IMR-90 (cell line): ENCODE measurements around the gene DHRS13. TPM values are rescaled to one million over a fixed set of nuclear protein-coding genes. Genes with fewer than 3 reads are reported as not detected.

Experiments used
- ATAC-seq: fragments of 200-7000 bp; cut with Tn5 transposase; 2 replicates; pipeline ENCODE4 v1.9.1; 2020; ENCODE audit warnings: low read depth, mild to moderate bottlenecking, moderate library complexity
- BruUV-seq: library from RNA; stranded (reverse); fragments of 400-500 nt; replicated peaks from 2 replicates; lab custom pipeline; 2021; lab: Mats Ljungman, UMichigan
- CTCF ChIA-PET: fragments of 300-600 bp; formaldehyde crosslinking; extraction: SDS; loops from one replicate; lab custom pipeline; 2021; ENCODE audit warnings: antibody characterized with exemption; lab: Yijun Ruan, JAX
- POLR2A ChIA-PET: fragments of 300-600 bp; sonication (Branson Sonifier 250); formaldehyde crosslinking; loops from one replicate; lab custom pipeline; 2022; ENCODE audit warnings: antibody characterized with exemption; ENCODE audit not compliant: unreplicated experiment; lab: Charles Lee
- DNase-seq: peaks from one replicate; pipeline ENCODE4 v3.0.0; 2013
- H2AFZ ChIP-seq: replicated peaks from 2 replicates; pipeline ENCODE3; 2013; ENCODE audit warnings: low read length, mild to moderate bottlenecking; ENCODE audit not compliant: poor library complexity
- H2AK5ac ChIP-seq: 2 replicates; pipeline ENCODE4 v1.6.1; 2013; ENCODE audit warnings: low read depth, low read length, inconsistent platforms
- H2AK9ac ChIP-seq: replicated peaks from 2 replicates; pipeline ENCODE3; 2013; ENCODE audit warnings: mild to moderate bottlenecking, low read depth, low read length, moderate library complexity; ENCODE audit not compliant: poor library complexity
- H2BK120ac ChIP-seq: 2 replicates; pipeline ENCODE4 v1.6.1; 2013; ENCODE audit warnings: low read depth, low read length, inconsistent platforms
- H2BK15ac ChIP-seq: 3 replicates; pipeline ENCODE4 v1.6.1; 2013; ENCODE audit warnings: low read depth, low read length, inconsistent platforms
- H2BK20ac ChIP-seq: 2 replicates; pipeline ENCODE4 v1.6.1; 2013; ENCODE audit warnings: low read depth, mild to moderate bottlenecking, inconsistent platforms, low read length, moderate library complexity
- H2BK5ac ChIP-seq: 2 replicates; pipeline ENCODE4 v1.6.1; 2013; ENCODE audit warnings: mild to moderate bottlenecking, low read depth, low read length, inconsistent platforms; ENCODE audit not compliant: poor library complexity, severe bottlenecking
- H3K14ac ChIP-seq: replicated peaks from 2 replicates; pipeline ENCODE4 v1.6.1; 2013; ENCODE audit warnings: low read depth, low read length, inconsistent platforms
- H3K18ac ChIP-seq: 2 replicates; pipeline ENCODE4 v1.6.1; 2013; ENCODE audit warnings: low read depth, low read length, control low read depth
- H3K23ac ChIP-seq: 2 replicates; pipeline ENCODE4 v1.6.1; 2013; ENCODE audit warnings: low read depth, low read length, inconsistent platforms
- H3K27ac ChIP-seq: 2 replicates; pipeline ENCODE4 v1.5.1; 2013; ENCODE audit warnings: mild to moderate bottlenecking, control low read depth, low read length; ENCODE audit not compliant: insufficient read depth
- H3K27me3 ChIP-seq: 2 replicates; pipeline ENCODE4 v1.6.1; 2013; ENCODE audit warnings: low read length; ENCODE audit not compliant: control insufficient read depth, insufficient read depth
- H3K36me3 ChIP-seq: 2 replicates; pipeline ENCODE4 v1.6.1; 2013; ENCODE audit warnings: low read length, mixed read lengths; ENCODE audit not compliant: control insufficient read depth, insufficient read depth
- H3K4ac ChIP-seq: 2 replicates; pipeline ENCODE4 v1.6.1; 2013; ENCODE audit warnings: low read depth, low read length, inconsistent platforms
- H3K4me1 ChIP-seq: 2 replicates; pipeline ENCODE4 v1.6.1; 2013; ENCODE audit warnings: low read length, mixed read lengths; ENCODE audit not compliant: control insufficient read depth, insufficient read depth
- H3K4me2 ChIP-seq: 2 replicates; pipeline ENCODE4 v1.6.1; 2013; ENCODE audit warnings: low read depth, mild to moderate bottlenecking, control low read depth, low read length, moderate library complexity
- H3K4me3 ChIP-seq: 2 replicates; pipeline ENCODE4 v1.5.1; 2013; ENCODE audit warnings: low read depth, mild to moderate bottlenecking, control low read depth, low read length, moderate library complexity; ENCODE audit not compliant: insufficient read depth
- H3K56ac ChIP-seq: 2 replicates; pipeline ENCODE4 v1.6.1; 2013; ENCODE audit warnings: low read length, inconsistent platforms; ENCODE audit not compliant: insufficient read depth; ENCODE audit errors: extremely low read depth
- H3K79me1 ChIP-seq, 2 experiments: 2 replicates each; pipeline ENCODE4 v1.6.1; 2013; ENCODE audit warnings: low read length in 2 of 2, inconsistent platforms in 1 of 2, low read depth in 1 of 2
- H3K9ac ChIP-seq: 2 replicates; pipeline ENCODE4 v1.6.1; 2013; ENCODE audit warnings: low read depth, low read length, control low read depth
- H3K9me1 ChIP-seq: 2 replicates; pipeline ENCODE4 v1.6.1; 2013; ENCODE audit warnings: low read length, inconsistent platforms; ENCODE audit not compliant: insufficient read depth
- H3K9me3 ChIP-seq: 2 replicates; pipeline ENCODE4 v1.6.1; 2013; ENCODE audit warnings: low read length; ENCODE audit not compliant: control insufficient read depth, insufficient read depth
- H4K20me1 ChIP-seq: 2 replicates; pipeline ENCODE4 v1.6.1; 2013; ENCODE audit warnings: low read length, inconsistent platforms; ENCODE audit not compliant: insufficient read depth
- H4K5ac ChIP-seq: 2 replicates; pipeline ENCODE4 v1.6.1; 2013; ENCODE audit warnings: mild to moderate bottlenecking, low read depth, low read length, control low read depth
- H4K8ac ChIP-seq, 2 experiments: 2 replicates each; pipeline ENCODE4 v1.6.1; 2013; ENCODE audit warnings: low read depth in 2 of 2, low read length in 2 of 2, control low read depth in 1 of 2, inconsistent platforms in 1 of 2
- H4K91ac ChIP-seq: 2 replicates; pipeline ENCODE4 v1.6.1; 2013; ENCODE audit warnings: low read depth, low read length, inconsistent platforms; ENCODE audit not compliant: insufficient read depth
- BHLHE40 ChIP-seq: fragments of 150-350 bp; IDR thresholded peaks from 2 replicates; pipeline ENCODE4 v1.6.1; 2016; ENCODE audit warnings: mild to moderate bottlenecking, low read depth, low read length
- CEBPB ChIP-seq: IDR thresholded peaks from 2 replicates; pipeline ENCODE4 v1.6.1; 2012; ENCODE audit warnings: low read depth, low read length, improper control_type of control experiment
- CHD1 ChIP-seq: IDR thresholded peaks from 2 replicates; pipeline ENCODE4 v1.6.1; 2012; ENCODE audit warnings: low read depth, low read length, improper control_type of control experiment
- FOS ChIP-seq: fragments of 150-350 bp; IDR thresholded peaks from 2 replicates; pipeline ENCODE4 v1.6.1; 2016; ENCODE audit warnings: low read depth, low read length
- MAFK ChIP-seq: IDR thresholded peaks from 2 replicates; pipeline ENCODE4 v1.6.1; 2012; ENCODE audit warnings: low read depth, low read length, improper control_type of control experiment
- MAZ ChIP-seq: IDR thresholded peaks from 2 replicates; pipeline ENCODE4 v1.6.1; 2012; ENCODE audit warnings: low read depth, mild to moderate bottlenecking, low read length, improper control_type of control experiment, moderate library complexity, borderline replicate concordance
- MXI1 ChIP-seq: IDR thresholded peaks from 2 replicates; pipeline ENCODE4 v1.6.1; 2012; ENCODE audit warnings: low read depth, mild to moderate bottlenecking, low read length, moderate library complexity, borderline replicate concordance
- NFE2L2 ChIP-seq: fragments of 150-350 bp; IDR thresholded peaks from 2 replicates; pipeline ENCODE4 v1.6.1; 2016; ENCODE audit warnings: low read depth, mild to moderate bottlenecking, low read length
- POLR2A ChIP-seq: IDR thresholded peaks from 2 replicates; pipeline ENCODE4 v1.6.1; 2012; ENCODE audit warnings: mild to moderate bottlenecking, low read depth, low read length
- RAD21 ChIP-seq: IDR thresholded peaks from 2 replicates; pipeline ENCODE4 v1.6.1; 2012; ENCODE audit warnings: low read length, improper control_type of control experiment
- RCOR1 ChIP-seq: IDR thresholded peaks from 2 replicates; pipeline ENCODE4 v1.6.1; 2012; ENCODE audit warnings: mild to moderate bottlenecking, low read length, improper control_type of control experiment; ENCODE audit not compliant: insufficient replicate concordance
- RFX5 ChIP-seq: IDR thresholded peaks from 2 replicates; pipeline ENCODE4 v1.8.0; 2012; ENCODE audit warnings: low read depth, mild to moderate bottlenecking, low read length, moderate library complexity
- SMC3 ChIP-seq: fragments of 150-350 bp; IDR thresholded peaks from 2 replicates; pipeline ENCODE4 v1.6.1; 2016; ENCODE audit warnings: low read depth, mild to moderate bottlenecking, antibody characterized with exemption, low read length, moderate library complexity
- WGBS, 2 experiments: methylation state at CpG; one replicate each; pipeline versions ENCODE4 v1.1.5 to v1.1.7; 2013; ENCODE audit warnings: missing lambda C conversion rate in 2 of 2; ENCODE audit not compliant: insufficient read length in 1 of 2; ENCODE audit errors: extremely low coverage in 2 of 2; 5-methylcytosine and 5-hydroxymethylcytosine counted together
- dilution Hi-C: fragments of 300-500 bp; cut with HindIII; formaldehyde crosslinking; loops from one replicate; pipeline ENCODE4 v1.14.3; 2018; ENCODE audit warnings: low sequenced_read_pairs; ENCODE audit not compliant: unreplicated experiment
- in situ Hi-C: fragments of 300-500 bp; cut with MboI; formaldehyde crosslinking; loops from 3 replicates; pipeline ENCODE4 v1.14.3; 2019; ENCODE audit warnings: low sequenced_read_pairs, inconsistent platforms, mixed read lengths
- intact Hi-C: fragments of 100-400 bp; cut with micrococcal nuclease; formaldehyde crosslinking; loops from 2 replicates; pipeline ENCODE4 v1.10.0; 2022
- polyA plus RNA-seq, 3 experiments: library from polyadenylated mRNA; depleted of rRNA; stranded (reverse); fragments of >200 nt; gene quantifications; 2 replicates each; pipeline ENCODE4 v1.2.3, GENCODE V29; 2012; ENCODE audit warnings: low replicate concordance in 1 of 3
- total RNA-seq: library from RNA; depleted of rRNA; stranded (reverse); fragments of >200 nt; gene quantifications from 2 replicates; pipeline ENCODE4 v1.2.3, GENCODE V29; 2012
- TF ChIP-seq, protein P1 (sequence below): fragments of 150-350 bp; IDR thresholded peaks from 2 replicates; pipeline ENCODE4 v1.6.1; 2017; ENCODE audit warnings: mild to moderate bottlenecking, antibody characterized with exemption, low read length, low read depth
- TF ChIP-seq, protein P2 (sequence below): fragments of 150-350 bp; IDR thresholded peaks from 2 replicates; pipeline ENCODE4 v1.6.1; 2016; ENCODE audit warnings: low read depth, mild to moderate bottlenecking, low read length, moderate library complexity, borderline replicate concordance
- TF ChIP-seq, protein P3 (sequence below): conservative IDR thresholded peaks from 2 replicates; pipeline ENCODE4 v1.5.1; 2012; ENCODE audit warnings: mild to moderate bottlenecking, low read depth, low read length, improper control_type of control experiment

The DHRS13 gene
- total and polyA plus RNA-seq, 2 of the 4 experiments (the other 2 are of a cell fraction), result 2.7 to 3.9 TPM

DNA sequence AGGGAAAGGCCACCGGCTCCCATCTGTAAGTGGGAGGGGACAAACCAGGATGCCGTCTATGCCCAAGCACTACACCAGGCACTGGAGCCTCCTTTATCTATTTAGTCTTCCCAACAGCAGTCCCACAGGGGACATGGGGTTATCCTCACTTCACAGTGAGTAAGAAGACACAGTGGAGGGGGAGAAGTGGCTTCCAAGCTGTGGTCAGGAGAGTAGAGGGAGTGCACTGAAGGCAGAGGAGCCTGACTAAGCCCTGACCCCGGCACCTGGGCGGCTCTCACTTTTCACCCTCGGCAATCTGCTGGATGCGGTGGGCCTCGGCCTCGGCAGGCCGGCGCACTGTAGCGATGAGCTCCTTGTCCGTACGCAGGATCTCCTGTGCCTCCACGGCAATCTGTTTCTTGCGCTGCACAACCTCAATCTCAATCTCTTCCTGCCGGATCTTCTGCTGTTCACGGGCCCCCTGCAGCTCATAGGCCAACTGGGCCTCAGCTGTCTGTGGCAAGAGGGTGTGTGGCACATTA lies 21.3 kb downstream of the DHRS13 start:
- in situ Hi-C loops (no loop called here), dilution Hi-C loops (no loop called here), intact Hi-C loops (no loop called here)
- Histone ChIP-seq H3K18ac (no peak overlapping the region), H4K5ac (no peak overlapping the region), H3K4me1 (no peaks in the 10 kb centered on the region), H2BK15ac (no peak overlapping the region), H2BK120ac (no peak overlapping the region), H3K27ac (no peak overlapping the region), H3K9ac (no peak overlapping the region), H2AK9ac (no peak overlapping the region), H3K4ac (no peak overlapping the region), H3K56ac (no peak overlapping the region), H2AFZ (no peak overlapping the region), H3K79me1 (no peaks in the 10 kb centered on the region), H3K14ac (no peak overlapping the region), H3K36me3 (peaks cover 62% of the 10 kb centered on the region), H3K4me3 (no peak overlapping the region), H4K20me1 (0 out of 2 replicates have a peak, but pooled peaks cover 4% of the 10 kb centered on the region), H3K23ac (no peak overlapping the region), H3K9me3 (no peaks in the 10 kb centered on the region), H2AK5ac (no peak overlapping the region), H3K9me1 (no peaks in the 10 kb centered on the region), H4K91ac (no peak overlapping the region), H3K27me3 (no peaks in the 10 kb centered on the region), H2BK20ac (no peak overlapping the region), H4K8ac (no peak overlapping the region), H2BK5ac (no peak overlapping the region), H3K4me2 (no peak overlapping the region)
- ChIA-PET POLR2A (no interaction called here), CTCF (no interaction called here)
- TF ChIP-seq, protein P1, sequence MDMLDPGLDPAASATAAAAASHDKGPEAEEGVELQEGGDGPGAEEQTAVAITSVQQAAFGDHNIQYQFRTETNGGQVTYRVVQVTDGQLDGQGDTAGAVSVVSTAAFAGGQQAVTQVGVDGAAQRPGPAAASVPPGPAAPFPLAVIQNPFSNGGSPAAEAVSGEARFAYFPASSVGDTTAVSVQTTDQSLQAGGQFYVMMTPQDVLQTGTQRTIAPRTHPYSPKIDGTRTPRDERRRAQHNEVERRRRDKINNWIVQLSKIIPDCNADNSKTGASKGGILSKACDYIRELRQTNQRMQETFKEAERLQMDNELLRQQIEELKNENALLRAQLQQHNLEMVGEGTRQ, result no peak
- TF ChIP-seq, protein P2, sequence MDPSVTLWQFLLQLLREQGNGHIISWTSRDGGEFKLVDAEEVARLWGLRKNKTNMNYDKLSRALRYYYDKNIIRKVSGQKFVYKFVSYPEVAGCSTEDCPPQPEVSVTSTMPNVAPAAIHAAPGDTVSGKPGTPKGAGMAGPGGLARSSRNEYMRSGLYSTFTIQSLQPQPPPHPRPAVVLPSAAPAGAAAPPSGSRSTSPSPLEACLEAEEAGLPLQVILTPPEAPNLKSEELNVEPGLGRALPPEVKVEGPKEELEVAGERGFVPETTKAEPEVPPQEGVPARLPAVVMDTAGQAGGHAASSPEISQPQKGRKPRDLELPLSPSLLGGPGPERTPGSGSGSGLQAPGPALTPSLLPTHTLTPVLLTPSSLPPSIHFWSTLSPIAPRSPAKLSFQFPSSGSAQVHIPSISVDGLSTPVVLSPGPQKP, result no peak
- TF ChIP-seq RCOR1 (no peak), MAZ (no peak), MXI1 (no peak), RAD21 (no peak), POLR2A (no peak), FOS (no peak), RFX5 (no peak), CEBPB (no peak), SMC3 (no peak), CHD1 (no peak), NFE2L2 (no peak), BHLHE40 (no peak), MAFK (no peak)
- TF ChIP-seq, protein P3, sequence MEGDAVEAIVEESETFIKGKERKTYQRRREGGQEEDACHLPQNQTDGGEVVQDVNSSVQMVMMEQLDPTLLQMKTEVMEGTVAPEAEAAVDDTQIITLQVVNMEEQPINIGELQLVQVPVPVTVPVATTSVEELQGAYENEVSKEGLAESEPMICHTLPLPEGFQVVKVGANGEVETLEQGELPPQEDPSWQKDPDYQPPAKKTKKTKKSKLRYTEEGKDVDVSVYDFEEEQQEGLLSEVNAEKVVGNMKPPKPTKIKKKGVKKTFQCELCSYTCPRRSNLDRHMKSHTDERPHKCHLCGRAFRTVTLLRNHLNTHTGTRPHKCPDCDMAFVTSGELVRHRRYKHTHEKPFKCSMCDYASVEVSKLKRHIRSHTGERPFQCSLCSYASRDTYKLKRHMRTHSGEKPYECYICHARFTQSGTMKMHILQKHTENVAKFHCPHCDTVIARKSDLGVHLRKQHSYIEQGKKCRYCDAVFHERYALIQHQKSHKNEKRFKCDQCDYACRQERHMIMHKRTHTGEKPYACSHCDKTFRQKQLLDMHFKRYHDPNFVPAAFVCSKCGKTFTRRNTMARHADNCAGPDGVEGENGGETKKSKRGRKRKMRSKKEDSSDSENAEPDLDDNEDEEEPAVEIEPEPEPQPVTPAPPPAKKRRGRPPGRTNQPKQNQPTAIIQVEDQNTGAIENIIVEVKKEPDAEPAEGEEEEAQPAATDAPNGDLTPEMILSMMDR, result no peak
- ATAC-seq (no peak), DNase-seq (no peak)
- WGBS, 2 experiments, result 96% methylated on average over 12 of the region's 17 CpGs; no CpG with 5 or more reads in 1 of the 2 experiments
- no TSS peak for BruUV-seq
